Muscle layer of colon (tissue), 2 donors: Measurements from ENCODE around the gene TCF12.

Source experiments
- H3K27ac ChIP-seq: one replicate; pipeline ENCODE4 v1.7.0; 2013; ENCODE audit warnings: low read depth, mild to moderate bottlenecking, low read length, moderate library complexity
- H3K27me3 ChIP-seq, 2 donors: one replicate each; pipeline ENCODE4 v1.7.0; 2013; ENCODE audit warnings: low read length in 2 of 2, mild to moderate bottlenecking in 2 of 2; ENCODE audit not compliant: insufficient read depth in 2 of 2, control insufficient read depth in 1 of 2
- H3K36me3 ChIP-seq: one replicate; pipeline ENCODE4 v1.7.0; 2013; ENCODE audit warnings: mild to moderate bottlenecking, low read length; ENCODE audit not compliant: insufficient read depth
- H3K4me1 ChIP-seq: one replicate; pipeline ENCODE4 v1.7.0; 2013; ENCODE audit warnings: mild to moderate bottlenecking, low read length; ENCODE audit not compliant: insufficient read depth
- H3K4me3 ChIP-seq, 2 donors: one replicate each; pipeline ENCODE4 v1.7.0; 2013; ENCODE audit warnings: low read length in 2 of 2, low read depth in 1 of 2, mild to moderate bottlenecking in 1 of 2, moderate library complexity in 1 of 2
- H3K9ac ChIP-seq: one replicate; pipeline ENCODE4 v1.7.0; 2013; ENCODE audit warnings: low read length
- H3K9me3 ChIP-seq: one replicate; pipeline ENCODE4 v1.7.0; 2013; ENCODE audit warnings: mild to moderate bottlenecking, low read length
- donor health status: abdominal sarcoma.
- donor health status: Adenocarcinoma of cecum.

The TCF12 gene

DNA sequence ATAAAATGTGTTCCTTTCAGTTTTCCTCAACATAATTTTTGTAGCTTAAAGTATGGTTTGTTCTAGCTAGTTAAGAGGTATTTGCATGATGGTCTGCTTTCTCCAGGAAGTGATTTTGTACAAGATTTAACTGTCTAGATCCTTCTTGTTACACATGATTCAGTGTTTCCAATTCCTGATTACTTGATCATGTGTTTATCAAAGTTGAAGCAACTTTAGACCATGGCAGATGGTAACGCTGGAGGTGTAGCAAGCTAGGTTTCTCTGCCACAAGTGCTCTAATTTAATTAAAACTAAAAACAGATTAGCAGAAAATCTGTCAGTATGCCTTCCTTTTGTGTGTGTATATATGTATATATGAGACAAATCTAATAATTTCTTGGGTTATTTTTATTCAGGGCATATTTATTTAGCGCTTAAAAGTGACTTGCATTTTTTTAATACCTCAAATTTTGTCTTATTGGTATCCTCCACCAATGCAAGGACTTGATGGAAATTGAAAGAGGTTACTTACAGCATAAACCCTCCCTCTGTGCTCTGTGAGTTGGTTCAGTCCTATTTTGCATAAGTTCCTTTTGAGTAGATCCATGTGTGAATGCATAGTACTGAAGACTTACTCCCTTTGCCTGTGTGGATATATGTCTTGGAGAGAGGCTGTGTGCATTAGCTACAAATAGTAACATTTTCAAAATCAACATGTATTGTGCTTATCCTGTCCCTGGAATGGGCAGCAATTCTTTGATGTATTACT is 300.6 kb downstream of the TCF12 start:
- H3K27ac ChIP-seq: no peak overlapping the region
- H3K9me3 ChIP-seq: no peaks in the 10 kb centered on the region
- no peak overlapping the region for H3K9ac ChIP-seq
- H3K27me3 ChIP-seq: no peaks in the 10 kb centered on the region
- peaks cover 28% of the 10 kb centered on the region for H3K4me1 ChIP-seq
- no peak overlapping the region for H3K4me3 ChIP-seq
- H3K36me3 ChIP-seq: no peaks in the 10 kb centered on the region

DNA sequence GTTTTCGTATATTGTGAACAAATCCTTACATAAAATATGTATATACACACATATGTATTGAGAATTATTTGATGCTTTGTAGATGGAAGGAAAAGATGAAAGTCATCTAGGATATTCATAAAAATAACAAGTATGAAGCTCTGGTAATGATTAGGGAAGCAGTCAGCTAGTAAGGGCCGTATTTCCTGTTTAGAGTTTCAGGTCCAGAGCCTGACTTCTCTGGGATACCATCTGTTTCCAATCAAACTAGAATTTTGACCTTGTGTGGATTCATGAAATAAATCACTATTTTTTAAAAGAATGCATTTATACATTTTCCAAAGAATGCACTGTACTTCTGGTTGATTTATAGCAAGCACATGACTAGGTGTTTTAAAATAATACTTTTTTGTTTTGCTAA is 301.8 kb downstream of the TCF12 start:
- no peaks in the 10 kb centered on the region for H3K9me3 ChIP-seq
- no peaks in the 10 kb centered on the region for H3K36me3 ChIP-seq
- no peak overlapping the region for H3K27ac ChIP-seq
- H3K27me3 ChIP-seq: no peaks in the 10 kb centered on the region
- H3K4me1 ChIP-seq: peaks cover 23% of the 10 kb centered on the region
- H3K4me3 ChIP-seq: no peak overlapping the region
- no peak overlapping the region for H3K9ac ChIP-seq

DNA sequence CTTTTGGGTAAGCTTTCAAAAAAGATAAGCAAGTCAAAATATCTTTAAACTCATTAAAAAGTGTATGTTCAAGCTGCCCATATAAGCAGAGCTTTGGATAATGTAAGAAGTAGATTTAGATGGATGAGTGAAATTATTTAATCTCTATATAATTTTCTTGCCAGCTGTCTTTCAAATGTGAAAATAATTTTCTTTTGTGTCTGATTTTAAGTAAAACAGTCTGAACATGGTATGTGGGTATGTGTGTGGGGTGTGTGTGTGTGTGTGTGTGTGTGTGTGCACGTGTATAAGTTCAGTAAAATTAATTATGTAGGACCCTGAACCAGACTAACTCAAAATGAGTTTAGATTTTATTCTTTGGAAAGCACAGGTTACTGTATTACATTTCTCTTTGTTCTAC is 302.7 kb downstream of the TCF12 start:
- no peaks in the 10 kb centered on the region for H3K9me3 ChIP-seq
- H3K27me3 ChIP-seq: no peaks in the 10 kb centered on the region
- H3K4me3 ChIP-seq: no peak overlapping the region
- H3K4me1 ChIP-seq: peaks cover 18% of the 10 kb centered on the region
- H3K36me3 ChIP-seq: no peaks in the 10 kb centered on the region
- no peak overlapping the region for H3K27ac ChIP-seq
- no peak overlapping the region for H3K9ac ChIP-seq

DNA sequence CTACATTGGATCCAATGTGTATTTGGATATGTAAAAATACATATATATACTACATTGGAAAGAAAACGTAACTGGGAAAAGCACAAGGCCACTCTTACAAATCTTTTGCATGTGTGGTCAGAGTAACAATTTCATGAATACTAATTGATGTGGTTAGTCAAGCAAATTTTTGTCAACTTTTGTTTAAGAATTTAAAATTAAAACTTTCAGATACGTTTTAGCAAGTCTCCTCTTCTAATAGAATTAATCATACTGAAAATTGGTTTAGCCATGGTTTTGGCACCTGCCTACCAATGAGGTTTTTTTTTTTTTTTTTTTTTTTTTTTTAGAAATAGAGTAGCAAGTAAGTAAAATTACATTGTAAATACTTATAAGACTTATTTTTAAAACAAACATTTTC is 304.9 kb downstream of the TCF12 start:
- Histone ChIP-seq H3K9me3 (no peaks in the 10 kb centered on the region), H3K27me3 (no peaks in the 10 kb centered on the region), H3K9ac (no peak overlapping the region), H3K4me1 (peaks cover 9% of the 10 kb centered on the region), H3K36me3 (no peaks in the 10 kb centered on the region), H3K27ac (no peak overlapping the region), H3K4me3 (no peak overlapping the region)

DNA sequence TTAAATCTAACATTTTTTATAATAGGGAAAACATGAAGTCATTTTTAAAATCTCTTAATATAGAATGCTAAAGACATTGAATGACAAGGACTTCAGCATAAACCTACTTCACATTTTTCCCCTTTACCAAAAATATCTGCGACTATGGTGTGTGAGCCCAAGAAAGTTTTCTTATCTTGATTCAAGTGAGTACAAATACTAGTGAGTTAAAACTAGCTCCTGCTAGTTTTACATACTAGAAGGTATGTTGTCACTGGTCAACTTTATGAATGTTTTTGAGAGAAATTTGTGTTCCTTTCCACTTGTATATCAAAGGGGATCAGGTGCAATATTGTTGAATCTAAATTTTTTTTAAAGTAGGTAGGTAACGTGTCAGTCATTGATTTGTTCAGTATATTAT is 305.4 kb downstream of the TCF12 start:
- H3K9me3 ChIP-seq: no peaks in the 10 kb centered on the region
- H3K27ac ChIP-seq: no peak overlapping the region
- H3K9ac ChIP-seq: no peak overlapping the region
- H3K4me1 ChIP-seq: peaks cover 6% of the 10 kb centered on the region
- no peak overlapping the region for H3K4me3 ChIP-seq
- no peaks in the 10 kb centered on the region for H3K27me3 ChIP-seq
- no peaks in the 10 kb centered on the region for H3K36me3 ChIP-seq

DNA sequence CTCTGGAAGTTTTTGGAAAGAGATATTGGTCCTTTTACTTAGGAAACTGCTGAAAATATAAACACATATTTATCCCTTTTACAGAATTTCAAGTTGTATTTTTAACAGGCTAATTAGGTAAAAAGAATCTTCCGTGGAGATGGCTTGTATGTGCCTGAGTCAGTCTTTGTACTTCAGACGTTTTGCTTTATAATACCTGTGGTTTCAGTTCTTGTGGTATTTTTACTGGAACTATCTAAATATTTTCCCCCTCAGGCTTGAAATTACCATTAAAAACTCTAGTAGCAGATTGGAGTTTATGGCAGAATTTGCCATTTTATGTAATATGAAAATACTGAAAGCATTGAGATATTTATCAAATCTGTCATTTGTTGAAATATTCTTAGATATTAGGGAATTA is 306.2 kb downstream of the TCF12 start:
- Histone ChIP-seq H3K4me3 (no peak overlapping the region), H3K9ac (no peak overlapping the region), H3K9me3 (no peaks in the 10 kb centered on the region), H3K27ac (no peak overlapping the region), H3K36me3 (no peaks in the 10 kb centered on the region), H3K27me3 (no peaks in the 10 kb centered on the region), H3K4me1 (no peaks in the 10 kb centered on the region)

DNA sequence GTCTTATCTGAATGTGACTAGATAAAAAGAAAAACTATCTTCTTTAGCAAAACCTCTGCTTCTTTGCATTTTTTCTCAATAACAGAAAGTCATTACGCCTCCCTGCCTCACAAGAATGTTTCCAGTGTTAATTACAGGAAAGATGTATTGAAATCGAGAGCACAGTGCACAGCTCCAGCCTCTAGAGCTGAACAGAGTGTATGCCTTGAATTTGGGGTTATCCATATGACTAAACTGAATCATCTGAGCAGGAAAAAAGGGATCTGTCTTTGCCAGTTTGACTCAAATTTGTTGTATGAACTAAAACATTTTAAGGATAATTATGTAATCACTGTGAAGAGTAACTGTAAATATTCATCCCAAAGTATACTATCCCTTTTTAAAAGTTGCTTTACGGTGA is 308.7 kb downstream of the TCF12 start:
- H3K27ac ChIP-seq: no peak overlapping the region
- no peaks in the 10 kb centered on the region for H3K4me1 ChIP-seq
- H3K27me3 ChIP-seq: no peaks in the 10 kb centered on the region
- H3K36me3 ChIP-seq: no peaks in the 10 kb centered on the region
- no peaks in the 10 kb centered on the region for H3K9me3 ChIP-seq
- no peak overlapping the region for H3K9ac ChIP-seq
- H3K4me3 ChIP-seq: no peak overlapping the region

DNA sequence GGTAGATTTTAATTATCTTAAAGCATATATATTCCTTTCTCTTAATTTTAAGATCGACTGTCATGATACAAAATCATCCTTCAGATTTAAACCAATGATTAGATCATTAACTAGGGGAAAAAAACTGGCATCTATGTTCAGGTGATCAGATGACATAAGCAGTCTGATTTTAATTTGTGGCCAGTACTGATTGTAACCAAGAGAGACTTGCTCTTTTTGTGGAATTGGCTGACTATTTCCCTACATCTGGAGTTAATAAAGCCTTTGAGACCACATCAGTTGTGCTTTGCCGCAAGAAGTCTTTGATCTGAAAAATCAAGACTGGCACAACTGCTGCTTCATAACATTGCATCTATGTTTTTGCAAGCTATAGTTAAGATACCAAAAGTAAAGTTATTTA is 309.5 kb downstream of the TCF12 start:
- Histone ChIP-seq H3K4me1 (no peaks in the 10 kb centered on the region), H3K9ac (no peak overlapping the region), H3K9me3 (no peaks in the 10 kb centered on the region), H3K4me3 (no peak overlapping the region), H3K27ac (no peak overlapping the region), H3K36me3 (no peaks in the 10 kb centered on the region), H3K27me3 (no peaks in the 10 kb centered on the region)

DNA sequence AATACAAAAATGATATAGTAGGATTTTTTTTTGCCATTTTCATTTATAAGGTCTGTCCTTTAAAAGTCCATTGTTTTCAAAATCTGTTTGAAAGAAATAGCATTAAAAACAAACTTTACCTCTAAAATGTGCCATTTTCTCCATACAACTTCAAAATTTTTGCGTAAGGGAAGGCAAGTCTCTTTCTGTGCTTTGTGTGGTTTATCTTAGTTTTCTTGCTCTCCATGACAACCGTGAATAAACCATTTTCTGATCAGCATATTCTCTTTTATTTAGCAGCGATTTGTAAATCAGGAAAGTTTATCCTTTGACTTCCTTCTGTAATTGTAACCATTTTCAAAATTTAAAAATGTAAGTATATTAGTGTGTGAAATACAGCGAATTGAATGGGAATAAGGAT is 310.0 kb downstream of the TCF12 start:
- H3K9ac ChIP-seq: no peak overlapping the region
- no peaks in the 10 kb centered on the region for H3K4me1 ChIP-seq
- H3K27ac ChIP-seq: no peak overlapping the region
- no peaks in the 10 kb centered on the region for H3K27me3 ChIP-seq
- H3K9me3 ChIP-seq: no peaks in the 10 kb centered on the region
- no peak overlapping the region for H3K4me3 ChIP-seq
- H3K36me3 ChIP-seq: no peaks in the 10 kb centered on the region

DNA sequence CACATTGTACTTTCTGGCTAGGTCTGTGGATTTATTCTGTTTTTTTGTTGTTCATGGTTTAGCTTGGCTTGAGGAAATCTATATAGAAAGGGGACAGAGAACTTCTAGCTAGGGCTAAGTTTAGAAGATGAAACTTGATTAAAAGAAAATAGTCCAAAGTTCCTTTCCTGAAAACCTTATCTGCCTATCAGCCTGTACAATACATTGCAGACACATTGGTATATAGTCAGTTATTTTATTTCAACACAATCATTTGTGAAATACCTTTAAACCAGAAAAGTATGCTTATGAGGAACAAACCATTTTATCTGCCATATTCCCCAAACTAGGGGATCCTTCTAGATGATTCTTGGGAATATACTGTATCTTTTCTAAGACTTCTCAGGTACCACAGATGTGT is 310.6 kb downstream of the TCF12 start:
- no peak overlapping the region for H3K27ac ChIP-seq

DNA sequence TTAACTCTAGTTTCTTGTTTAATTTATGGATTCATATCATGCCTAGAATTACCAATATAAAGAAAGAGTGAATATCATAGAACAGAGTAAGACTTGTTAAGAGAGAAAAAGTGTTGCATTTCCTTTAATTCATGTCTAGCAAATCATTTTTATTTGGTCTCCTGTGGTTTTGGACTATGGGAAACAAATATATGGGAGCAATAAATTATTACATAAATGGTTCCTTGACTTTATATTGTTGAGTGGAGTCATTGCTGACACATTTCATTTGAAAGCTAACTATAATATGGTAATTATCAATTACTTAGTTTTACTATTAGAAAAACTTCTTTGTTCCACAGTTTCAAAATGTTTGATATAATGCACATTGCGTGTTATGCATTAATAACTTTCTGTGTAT is 313.1 kb downstream of the TCF12 start:
- H3K9ac ChIP-seq: no peak overlapping the region
- H3K4me3 ChIP-seq: no peak overlapping the region
- H3K27me3 ChIP-seq: no peaks in the 10 kb centered on the region
- peaks cover 9% of the 10 kb centered on the region for H3K36me3 ChIP-seq
- no peak overlapping the region for H3K27ac ChIP-seq
- no peaks in the 10 kb centered on the region for H3K4me1 ChIP-seq
- H3K9me3 ChIP-seq: no peaks in the 10 kb centered on the region

More for the DNA sequence above, 310.6 kb downstream of the TCF12 start:
- H3K9ac ChIP-seq: no peak overlapping the region
- peaks cover 4% of the 10 kb centered on the region for H3K36me3 ChIP-seq
- no peaks in the 10 kb centered on the region for H3K9me3 ChIP-seq
- H3K4me3 ChIP-seq: no peak overlapping the region
- H3K4me1 ChIP-seq: no peaks in the 10 kb centered on the region
- no peaks in the 10 kb centered on the region for H3K27me3 ChIP-seq

DNA sequence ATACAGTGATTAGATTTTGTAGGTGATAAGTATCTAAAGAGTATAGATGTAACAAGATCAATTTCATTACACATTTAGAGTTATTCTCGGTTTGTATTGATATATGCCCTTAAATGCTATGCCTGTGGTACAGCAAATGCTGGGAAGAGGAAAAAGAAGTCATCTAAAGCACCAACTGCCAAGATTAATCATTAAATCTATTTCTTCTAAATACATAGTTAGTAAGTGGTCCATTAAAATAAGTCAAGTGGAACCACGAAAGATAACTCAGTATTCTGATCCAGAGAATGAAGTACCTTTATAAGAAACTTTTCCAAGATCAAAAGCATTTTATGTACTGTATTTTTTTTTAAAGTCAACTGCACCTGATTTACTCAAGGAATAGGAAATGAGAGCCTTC is 315.7 kb downstream of the TCF12 start:
- H3K9ac ChIP-seq: no peak overlapping the region
- H3K9me3 ChIP-seq: no peaks in the 10 kb centered on the region
- no peak overlapping the region for H3K4me3 ChIP-seq
- H3K4me1 ChIP-seq: no peaks in the 10 kb centered on the region
- H3K27me3 ChIP-seq: no peaks in the 10 kb centered on the region
- H3K27ac ChIP-seq: no peak overlapping the region
- peaks cover 9% of the 10 kb centered on the region for H3K36me3 ChIP-seq
